GM21786 (cell line): ENCODE measurements around the gene BICC1.

Source experiments
- ATAC-seq: cut with Tn5 transposase; IDR thresholded peaks from one replicate; pipeline ENCODE4 v1.9.1; 2021; ENCODE audit not compliant: unreplicated experiment

Gene BICC1

DNA sequence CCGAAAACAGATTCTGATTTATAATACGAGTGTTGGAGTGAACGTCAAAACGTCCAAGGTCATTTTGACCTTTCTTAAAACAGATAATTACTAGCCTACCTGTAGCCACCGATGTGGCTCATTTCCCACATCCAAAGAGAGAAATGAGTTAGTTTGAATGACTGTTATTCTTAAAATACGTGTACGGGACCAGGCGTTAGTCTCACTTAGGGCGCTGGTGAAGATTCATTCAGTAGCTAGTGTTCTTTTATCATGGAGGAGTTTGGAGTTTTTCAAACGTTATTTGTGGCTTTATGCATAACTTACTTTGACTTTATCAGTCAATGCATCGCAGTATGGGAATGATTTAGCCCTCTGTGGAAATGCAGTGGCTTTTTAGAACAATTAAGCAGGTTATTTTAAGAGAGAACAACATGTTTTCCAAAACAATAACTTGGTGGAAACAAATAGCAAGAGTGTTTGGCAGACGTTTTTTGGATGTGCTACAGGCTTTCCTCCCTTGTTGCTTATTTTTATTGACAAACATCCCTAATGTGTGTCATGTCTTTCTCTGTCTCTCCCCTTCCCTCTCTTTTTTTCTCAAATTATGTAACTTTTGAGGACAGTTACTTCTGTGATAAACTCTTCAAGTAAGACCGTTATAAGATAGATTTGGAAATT, 1.6 kb downstream of the BICC1 start:
- ATAC-seq = no peak

DNA sequence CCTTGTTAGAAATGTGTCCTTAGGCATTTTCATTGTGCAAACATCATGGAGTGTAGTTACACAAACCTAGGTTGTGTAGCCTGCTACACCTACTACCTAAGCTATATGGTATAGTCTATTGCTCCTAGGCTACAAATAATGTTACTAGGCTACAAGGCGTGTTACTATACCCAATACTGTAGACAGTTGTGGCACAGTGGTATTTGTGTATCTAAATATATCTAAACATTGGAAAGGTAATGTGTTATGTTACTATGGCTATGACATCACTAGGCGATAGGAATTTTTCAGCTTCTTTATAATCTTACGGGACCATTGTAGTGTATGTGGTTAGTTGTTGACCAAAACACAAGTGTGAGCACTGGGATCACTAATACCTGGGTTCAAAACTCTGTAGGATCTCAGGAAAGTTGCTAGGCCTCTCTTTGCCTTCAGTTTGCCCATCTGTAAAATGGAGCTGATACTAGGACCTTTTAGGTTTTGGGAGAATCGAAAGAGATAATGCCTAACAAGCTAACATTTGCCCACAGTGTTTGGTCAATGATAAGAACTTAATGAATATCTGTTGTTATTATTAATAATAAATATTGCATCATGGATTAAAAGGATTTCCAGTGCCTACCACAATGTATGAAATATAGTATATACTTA, 2.7 kb downstream of the BICC1 start:
- no peak for ATAC-seq

DNA sequence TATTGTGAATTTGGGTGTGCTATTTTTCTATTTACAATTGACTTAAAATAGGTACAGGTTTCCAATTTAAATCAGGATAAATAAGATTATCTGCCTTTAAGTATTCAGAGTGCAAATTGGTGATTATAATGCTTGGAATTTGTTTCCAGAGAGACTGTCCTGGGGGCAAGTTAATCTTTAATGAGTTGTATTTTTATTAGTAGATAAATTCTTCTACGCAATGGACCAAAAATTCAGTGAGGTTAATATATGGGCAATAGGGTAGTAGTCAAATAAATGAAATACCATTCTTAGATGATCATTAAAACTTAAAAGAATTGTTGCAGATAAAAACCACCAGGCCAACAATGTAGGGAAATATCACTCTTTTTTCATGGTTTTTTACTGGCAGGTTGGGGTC, 3.4 kb downstream of the BICC1 start:
- ATAC-seq = no peak

DNA sequence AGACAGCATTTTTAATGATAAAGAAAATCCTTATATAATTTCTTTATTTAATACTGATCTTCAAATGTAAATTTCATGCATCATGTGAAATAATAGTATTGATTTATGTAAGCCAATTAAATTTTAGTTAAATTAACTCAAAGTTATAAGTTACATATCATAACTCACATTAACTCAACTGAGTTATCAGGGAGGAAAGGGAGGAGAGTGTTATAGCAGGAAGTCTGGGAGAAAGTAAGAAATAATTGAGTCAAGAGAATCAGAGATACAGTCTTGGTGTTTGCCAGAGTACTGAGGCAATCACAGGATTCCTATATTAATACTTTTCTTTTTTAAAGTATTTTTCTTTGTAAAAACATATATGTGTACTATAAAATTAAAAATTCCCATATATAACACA, 4.0 kb downstream of the BICC1 start:
- ATAC-seq = no peak

DNA sequence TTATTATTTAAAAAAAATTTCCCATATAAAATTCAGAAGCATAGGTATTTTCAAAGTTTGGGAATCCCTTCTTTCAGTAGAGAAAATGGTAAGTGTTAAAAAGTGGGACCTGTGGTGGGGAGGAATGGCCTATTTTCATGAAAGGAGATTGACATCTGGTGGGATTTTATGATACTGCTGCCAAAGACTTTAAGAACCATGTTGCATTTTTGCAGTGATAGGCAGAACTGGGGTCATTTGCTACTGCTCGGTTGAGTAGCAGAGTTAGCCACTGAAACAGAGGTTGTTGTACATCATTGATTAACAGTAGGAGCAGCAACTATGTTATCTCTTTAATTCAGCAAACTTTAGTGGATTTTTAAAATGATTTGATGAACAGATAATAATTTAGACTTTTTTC, 4.4 kb downstream of the BICC1 start:
- ATAC-seq = no peak

DNA sequence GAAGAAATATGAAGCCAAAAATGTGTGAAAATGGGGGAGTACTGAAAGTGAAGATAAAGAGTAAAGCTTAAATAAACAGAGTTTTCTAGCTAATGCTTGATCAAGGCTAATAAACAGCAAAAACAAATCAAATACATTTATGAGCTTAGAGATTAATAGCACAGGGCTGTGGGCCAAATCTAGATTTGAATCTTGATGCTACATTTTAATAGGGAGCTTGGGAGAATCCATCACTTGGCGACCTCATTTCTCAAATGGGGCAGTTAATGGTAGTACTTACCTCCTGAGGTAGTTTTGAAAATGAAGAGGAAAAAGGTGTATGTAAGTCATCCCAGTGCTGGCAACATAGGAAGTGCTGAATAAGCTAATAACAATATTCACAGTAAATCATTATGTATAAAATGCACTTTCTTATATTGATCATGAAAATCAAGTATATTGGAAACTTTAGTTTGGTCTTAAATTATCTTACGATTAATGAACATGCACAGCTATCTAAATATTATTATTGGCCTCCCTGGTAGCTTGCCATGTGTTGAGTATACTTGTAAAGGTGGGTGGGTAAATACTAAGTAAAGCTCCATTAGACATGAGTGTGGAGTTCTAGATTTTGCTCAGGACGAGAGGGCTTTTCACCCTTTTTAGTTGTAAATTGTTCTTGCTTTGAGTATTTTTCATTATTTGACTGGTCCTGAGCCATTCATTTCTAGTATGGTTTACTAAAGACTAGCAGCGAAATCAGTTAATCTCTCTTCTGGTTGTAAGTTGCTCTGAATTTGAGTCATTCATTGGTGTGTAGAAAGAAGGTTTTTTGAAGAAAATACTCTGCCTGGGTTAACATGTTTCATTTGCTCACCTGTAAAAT, 5.1 kb downstream of the BICC1 start:
- no peak for ATAC-seq

DNA sequence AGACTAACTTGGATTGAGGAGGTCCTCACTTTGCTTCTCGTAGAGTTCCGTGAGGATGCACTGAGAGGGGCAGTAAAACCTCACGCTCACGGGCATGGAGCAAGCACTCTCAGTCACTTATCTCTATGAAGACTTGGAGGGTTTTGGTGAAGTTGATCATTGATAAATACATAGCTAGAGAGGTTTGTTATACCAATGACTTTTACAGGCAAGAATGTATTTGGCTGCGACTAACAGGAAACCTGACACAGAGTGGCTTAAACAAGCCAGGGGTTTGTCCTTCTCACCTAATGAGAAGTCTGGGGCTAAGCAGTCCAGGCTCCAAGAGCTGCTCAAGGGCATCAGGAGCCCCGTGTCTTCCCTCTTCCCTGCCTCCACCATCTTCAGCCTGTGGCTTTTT, 6.1 kb downstream of the BICC1 start:
- ATAC-seq = no peak

DNA sequence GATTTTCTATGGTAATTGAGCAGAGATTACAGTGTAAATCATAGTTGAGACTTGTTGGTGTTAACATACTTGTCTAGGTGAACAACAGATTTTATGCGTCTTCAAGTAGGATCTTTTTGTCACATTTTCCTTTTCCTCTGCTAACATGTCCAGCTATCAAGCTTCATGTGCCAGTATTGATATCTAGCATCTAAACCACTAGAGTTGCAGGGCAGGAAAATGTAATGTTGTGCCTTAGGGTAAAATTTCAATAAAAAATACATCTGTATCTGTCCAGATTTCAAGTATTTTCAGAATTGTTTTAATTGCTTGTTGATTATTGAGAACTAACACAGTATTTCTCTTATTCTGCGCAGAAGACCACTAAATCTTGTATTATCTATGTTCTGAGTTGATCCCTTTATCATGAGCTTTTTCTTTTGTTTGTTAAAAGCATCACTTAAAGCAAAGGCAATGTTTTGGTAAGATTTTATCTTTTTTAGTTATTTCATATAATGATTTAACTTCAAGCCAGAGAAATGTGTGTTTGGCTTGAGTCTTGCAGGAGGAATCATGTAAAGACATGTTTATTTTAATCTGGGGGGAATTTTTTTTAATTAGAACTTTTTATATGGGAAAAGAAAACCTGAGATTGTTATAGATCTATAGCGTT, 16.5 kb downstream of the BICC1 start:
- no peak for ATAC-seq

DNA sequence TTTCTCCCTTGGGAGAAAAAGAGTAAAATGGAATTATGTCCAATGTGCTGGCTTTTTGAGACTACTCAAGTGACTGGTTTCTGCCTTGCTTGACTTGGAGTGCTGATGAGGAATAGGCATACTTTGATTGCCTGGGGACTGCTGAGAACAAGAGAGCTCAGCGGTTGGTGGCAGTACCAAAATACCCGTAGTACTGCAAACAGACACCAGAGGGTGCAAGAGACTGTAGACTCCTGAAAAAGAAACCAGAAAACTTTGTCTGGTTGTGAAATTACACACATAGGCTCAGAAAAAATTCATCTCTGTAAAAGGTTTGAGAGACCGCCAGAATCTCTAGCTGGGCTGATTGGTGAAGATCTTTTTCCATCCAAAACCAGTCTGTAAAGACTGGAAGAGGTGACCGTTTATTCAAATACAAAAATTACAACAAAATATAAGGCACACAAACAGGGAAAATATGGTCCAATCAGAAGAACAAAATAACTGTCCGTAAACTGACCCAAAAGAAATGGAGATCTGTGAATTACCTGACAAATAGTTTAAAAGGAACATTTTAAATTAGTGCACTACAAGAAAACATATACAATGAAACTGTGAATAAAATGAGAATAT, 18.5 kb downstream of the BICC1 start:
- peak; percentile 96 for ATAC-seq

DNA sequence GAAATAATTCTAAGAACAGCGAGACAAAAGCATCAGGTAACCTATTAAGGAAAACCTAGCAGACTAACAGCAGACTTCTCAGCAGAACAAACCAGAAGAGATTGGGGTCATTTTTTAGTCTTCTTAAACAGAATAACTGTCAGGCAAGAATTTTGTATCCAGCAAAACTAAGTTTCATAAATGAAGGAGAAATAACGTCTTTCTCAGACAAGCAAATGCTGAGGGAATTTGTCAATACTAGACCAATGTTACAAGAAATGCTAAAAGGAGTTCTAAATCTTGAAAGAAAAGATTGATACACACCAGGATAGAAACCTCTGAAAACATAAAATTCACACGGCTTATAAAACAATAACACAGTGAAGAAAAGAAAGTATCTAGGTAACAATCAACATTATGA, 22.6 kb downstream of the BICC1 start:
- no peak for ATAC-seq

DNA sequence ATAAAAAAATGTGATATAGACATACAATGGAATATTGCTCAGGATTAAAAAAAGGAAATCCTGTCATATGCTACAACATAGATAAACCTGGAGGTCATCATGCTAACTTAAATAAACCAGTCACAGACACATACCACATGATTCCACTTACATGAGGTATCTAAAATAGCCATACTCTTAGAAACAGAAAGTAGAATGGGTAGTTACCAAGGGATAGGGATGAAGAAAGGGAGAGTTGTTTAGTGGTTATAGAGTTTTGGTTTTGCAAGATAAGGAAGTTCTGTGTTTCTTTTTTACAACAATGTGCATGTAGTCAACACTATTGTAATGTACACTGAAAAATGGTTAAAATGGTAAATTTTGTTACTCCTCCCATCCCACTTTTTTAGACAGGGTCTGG, 30.5 kb downstream of the BICC1 start:
- ATAC-seq = no peak

DNA sequence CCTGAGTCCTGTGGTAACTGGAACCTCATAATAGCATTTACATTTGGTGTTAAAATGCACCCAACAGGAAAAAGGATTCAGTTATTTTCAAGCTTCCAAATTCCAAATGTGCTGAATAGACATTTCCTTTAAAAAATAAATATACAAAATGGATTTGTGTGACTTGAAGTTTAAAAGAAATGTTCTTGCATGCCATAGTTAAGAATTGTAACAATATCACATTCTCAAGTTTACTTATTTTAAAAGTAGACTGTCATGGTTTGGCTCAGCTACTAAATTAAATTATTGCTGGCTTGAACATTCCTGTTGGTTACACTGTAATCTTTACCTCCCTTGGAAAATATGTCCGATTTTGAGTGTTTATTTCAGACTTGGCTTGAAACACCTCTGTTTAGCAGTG, 31.5 kb downstream of the BICC1 start:
- no peak for ATAC-seq

DNA sequence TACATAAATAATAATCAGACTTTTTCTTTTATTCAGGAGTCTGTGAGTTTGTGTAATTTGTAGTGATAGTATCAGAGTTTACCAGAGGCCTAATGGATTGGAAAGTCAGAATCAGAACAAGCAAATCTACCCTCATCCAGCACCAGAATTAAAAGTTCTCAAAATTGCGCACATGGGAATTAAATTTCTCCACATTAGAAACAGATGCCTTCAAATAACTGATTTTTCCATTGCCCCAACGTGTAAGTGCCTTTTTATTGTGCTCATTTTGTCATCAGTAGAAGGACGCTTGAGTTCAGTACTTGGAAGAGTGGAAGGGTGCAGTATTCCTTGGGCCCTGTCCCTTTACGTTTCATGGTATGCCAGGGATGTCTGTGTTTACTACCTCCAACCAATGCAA, 32.8 kb downstream of the BICC1 start:
- ATAC-seq = no peak

DNA sequence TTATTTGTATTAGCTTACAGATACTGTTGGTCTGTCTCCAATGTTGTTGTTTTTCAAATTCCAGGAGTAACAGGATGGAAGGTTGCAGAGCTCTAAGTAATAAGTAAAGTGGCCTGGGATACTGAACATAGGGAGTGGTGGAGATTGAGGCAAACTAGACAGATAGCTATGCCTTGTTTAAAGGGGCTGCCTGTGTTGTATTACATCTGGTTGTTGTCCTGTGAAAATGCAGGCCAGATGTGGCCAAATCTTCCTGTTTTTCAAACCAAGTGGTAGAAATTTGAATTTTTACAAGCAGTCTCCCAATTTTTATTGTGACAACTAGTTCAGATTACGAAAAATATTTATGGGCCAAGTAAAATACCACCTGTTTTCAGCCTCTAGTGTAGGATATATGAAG, 33.5 kb downstream of the BICC1 start:
- no peak for ATAC-seq

DNA sequence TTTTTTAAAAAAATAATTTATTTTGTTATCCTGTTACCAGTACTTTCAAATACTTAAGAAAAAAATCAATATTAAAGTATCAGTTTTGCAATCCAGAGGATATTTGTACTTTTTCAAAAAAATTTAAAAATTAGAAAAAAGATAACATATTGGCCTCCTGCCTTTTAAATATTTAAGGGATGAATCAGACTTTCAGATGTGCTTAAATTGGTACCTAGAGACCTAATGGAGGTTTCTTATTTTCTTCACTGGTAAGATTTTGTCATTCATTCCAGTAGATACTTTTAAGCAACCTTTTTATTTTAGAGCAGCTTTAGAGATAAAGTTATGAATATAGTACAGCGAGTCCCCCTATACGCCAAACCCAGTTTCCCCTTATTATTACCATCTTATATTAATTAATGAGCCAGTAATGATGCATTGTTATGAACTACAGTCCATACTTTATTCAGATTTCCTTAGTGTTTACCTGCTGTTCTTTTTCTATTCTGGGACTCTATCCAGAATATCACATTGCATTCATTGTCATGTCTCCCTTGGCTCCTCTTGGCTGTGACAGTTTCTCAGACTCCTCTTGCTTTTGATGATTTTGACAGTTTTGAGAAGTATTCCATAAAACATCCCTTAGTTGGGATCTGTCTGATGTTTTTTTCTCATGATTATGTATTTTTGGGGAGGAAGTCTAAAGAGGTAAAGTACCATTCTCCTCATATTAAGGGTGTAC, 34.2 kb downstream of the BICC1 start:
- no peak for ATAC-seq

DNA sequence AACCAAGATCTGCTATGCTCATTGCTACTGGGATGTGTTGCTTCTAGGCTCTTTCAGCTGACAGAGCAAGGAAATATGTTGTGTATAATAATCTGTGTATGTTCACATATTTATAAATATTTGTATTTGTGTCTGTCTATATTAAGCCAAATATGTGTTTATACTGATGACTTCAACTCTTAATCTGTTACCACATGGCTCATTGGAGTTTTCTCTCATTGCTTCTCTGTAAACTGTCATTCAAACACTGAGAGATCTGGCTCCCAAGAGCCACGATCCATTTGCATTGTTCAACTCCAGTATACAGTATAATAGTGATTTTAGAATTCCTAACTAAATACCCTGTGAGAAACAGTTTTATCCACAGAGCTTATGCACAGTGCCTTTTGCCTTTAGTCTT, 35.3 kb downstream of the BICC1 start:
- ATAC-seq = no peak

DNA sequence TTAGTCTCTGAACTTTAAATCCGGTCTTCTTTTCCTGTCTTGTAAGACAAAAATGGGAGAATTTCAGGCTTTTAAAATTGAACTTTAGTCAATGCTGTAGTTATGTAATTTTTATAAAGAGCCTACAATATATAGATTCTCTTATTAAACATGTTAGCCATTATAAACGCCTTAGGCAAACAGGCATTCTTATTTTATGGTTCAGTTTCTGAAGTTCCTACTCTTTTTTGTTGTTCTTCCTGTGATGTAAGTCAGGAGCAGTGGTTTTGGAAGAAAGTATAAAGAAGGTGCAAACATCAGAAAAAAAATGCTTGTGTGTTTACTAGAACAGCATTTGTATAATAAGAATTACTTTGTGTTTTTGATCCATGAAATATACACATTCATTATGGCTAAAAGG, 41.6 kb downstream of the BICC1 start:
- ATAC-seq = no peak

DNA sequence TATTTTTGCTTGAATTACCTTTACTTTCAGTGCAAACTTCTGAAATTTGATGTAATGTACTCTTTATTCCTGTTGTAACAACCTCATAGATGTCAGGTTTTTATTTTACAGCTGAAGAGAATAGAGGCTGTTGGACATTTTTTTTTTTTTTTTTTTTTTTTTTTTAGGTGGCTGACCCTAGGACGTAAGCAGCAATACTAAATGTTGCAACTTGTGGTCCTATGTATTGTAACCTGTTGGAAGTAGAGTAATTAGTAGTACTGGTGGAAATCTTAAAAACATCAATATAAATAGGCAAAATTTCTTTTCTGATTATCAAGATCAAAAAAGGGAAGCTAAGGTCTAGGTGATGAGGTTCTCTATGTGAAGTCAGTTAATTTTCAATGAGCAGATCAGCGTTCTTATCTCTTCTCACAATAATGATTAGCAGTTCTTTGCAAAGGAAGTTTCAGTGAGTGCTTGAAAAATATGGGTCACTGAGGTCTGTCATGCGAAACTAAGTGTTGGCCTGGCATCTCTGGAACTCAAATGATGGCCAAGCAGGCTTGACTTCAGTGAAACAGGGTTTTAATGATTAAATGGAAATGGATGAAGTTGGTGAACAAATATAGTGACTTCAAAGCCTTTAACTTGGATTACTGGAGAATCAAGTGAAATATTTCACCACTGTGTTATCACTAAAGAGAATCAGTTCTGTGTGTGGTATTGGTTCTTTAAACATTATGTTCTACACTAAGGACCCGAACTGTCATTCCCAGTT, 42.7 kb downstream of the BICC1 start:
- ATAC-seq = no peak

DNA sequence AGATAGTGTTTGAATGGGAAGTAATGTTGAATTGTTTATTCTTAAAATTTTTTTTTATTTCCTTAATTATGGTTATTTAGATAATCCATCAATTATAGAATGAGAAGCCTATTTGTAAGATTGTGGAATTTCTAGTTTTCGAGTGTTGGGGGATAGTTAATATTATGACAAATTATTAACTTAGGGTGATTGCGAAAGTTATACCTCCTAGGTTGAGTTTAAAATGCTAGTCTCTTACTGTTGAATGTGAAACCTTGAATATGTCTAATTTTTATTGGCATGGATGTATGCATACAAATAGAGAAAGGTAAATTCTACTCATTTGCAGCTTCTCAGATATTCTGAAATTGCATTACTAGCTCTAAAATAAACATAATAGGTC, 43.2 kb downstream of the BICC1 start:
- ATAC-seq = no peak
